Hematopoietic multipotent progenitor cell treated with erythropoietin and hydrocortisone succinate and interleukin-3 and kit ligand, for 4 days (in vitro differentiated cells): Measurements from ENCODE around the gene MESD.
A peak's percentile ranks its signal among the peaks of the same experiment; 100 is the strongest.

Experiments used
- DNase-seq: peaks from one replicate; pipeline ENCODE4 v3.0.0-alpha.2; 2015

Gene MESD

DNA sequence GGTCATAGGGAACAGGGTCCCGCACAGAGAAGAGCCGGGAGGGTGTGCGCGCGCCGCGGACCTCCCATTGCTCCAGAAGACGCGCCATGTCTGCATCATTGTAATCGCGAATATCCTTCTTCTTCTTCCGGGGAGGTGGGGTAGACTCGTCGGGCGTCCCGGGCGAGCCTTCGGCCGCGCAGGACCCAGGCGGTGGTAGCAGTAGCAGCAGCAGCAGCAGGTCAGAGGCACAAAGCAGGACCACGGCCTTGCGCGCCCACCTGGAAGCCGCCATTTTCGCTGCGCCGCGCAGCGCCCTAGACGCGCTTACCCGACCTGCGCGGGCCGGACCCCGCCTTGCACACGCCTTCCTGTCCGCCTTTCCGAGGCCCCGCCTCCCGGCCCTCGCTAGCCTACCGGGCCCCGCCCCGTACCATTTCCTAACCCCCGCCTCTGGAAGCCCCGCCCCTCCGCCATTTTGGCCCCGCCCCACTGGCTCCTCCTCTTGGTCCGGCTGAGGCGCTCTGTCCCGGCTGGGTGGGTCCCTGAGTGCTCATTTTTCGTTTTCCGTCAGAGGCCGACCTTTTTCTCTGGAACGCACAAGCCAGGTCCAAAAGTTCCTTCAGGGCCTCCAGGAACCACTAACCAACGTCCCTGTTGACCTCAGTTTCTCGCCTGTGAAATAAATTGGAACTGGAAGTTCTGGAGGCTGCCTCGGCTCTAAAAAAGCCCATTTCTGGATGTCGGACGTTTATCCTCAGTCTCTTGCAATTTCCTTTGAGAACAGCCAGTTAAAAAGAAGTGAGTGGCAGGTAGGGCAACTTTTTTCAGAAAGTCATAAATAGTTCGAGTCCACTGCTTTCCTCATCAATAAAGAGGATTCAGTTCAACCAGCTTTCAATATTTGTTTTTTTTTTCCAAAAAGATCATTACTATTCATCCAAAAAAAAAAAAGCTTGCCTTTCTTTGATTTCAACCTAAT, at the start of gene MESD:
Gene MESD, minus strand, starts transcription at position 302 of the 961 bp plus-strand sequence. Its CDS starts 28 bp downstream, at position 274.
- DNase-seq, result peak; percentile 99

DNA sequence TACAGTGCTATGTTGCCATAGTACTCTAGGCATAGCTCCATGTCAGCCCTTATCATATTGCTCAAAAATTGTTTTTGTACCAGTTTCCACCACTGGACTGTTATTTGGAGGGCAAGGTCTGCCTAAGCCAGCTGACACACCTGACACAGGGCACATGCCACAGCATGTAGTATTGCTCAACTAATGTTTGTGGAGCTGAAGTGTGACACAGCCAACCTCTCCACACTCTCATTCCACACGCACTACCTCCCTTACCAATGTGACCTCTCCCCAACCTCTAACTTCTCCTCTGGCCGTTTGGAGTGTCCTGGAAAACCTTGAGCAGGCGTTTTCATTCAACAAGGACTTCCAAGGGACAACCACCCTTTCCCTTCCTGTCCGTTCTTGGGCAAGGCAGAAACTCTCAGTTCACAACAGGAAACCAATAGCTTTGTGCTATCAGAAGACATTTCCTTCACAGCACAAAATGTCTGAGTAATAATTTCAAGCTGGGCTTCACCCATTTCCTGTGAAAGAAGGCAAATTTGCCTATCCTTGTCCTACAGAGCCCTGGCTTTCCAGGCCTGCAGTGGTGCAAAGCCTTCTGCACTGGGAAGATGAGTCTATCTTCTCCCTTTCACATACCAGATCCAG, 49.5 kb upstream of the MESD start:
- DNase-seq, result peak; percentile 63

DNA sequence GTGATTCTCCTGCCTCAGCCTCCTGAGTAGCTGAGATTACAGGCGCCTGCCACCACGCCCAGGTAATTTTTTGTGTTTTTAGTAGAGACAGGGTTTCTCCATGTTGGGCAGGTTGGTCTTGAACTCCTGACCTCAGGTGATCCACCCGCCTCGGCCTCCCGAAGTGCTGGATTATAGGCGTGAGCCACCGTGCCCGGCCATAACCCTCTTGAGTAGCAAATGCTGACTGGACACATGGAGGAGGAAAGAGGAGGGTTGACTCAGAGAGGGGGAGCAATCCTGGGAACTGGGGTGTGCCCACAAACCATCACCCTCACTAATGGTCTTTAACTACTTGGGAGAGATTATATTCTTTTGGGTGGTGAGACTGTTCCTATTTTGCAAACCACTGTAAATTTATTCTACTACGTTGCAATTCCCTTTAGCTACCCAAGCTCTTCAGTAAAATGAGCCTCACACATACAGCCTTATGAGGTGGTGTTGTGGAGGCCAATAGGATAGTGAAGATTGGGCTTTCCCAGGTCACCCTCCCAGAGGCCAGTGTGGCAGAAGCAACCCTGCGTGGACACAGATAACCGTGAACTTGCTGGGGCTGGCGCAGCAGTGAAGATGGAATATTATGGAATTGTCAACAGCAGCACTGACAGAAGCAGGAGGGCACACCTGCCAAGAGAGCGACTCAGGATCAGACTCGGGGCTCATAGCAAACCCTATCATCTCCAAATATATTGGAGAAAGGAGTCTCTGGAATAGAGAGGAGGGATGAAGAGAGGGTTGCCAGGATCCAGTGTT, 48.5 kb upstream of the MESD start:
- no peak for DNase-seq

DNA sequence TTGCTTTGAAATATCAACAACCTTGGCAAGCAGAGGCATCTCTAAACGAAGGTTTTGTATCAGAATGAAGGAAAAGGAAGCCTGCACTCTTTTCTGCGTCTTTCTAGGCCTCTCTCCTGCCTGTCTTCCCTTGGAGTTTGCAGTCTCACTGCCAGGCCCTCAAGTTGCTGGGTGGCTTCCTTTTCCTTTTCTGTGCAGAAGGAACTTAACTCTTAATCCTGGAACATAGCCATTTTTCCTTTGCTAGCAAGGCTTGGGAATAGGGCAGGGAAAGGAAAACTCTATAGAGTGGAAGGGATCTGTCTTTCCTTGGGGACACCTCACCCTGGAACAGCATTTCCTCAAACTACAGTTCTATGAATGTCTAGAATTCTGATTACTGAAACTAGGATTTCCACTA, 43.9 kb upstream of the MESD start:
- no peak for DNase-seq

DNA sequence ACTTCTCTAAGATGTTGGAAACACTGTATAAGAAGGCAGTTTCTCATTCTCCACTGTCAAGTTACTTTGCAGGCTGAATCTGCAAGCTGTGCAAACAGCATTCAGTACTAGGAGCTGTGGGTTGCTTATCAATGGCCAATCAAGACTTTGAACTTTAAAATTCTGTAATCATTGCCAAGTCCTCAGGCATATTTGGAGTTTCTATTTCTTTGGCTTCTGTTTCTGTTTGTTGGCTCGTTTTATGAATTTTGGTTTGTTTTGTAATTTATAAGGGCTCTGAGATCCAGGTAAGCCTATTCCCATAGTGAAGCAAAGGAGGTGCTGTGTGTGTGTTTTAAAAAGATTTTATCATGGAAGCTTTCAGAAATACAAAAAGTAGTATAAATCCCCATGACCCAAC, 43.2 kb upstream of the MESD start:
- DNase-seq, result no peak

DNA sequence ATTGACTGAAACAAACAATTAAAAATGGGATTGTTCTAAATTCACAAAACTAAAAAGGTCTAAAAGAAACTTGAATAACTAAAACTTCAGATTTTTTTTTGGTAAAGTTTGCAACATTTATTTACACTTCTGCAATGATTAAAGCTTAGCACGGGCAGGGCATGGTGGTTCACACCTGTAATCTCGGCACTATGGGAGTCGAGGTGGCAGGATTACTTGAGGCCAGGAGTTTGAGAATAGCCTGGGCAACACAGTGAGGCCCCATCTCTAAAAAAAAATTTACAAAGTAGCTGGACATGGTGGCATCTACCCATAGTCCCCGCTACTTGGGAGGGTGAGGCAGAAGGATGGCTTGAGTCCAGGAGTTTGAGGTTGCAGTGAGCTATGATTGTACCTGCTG, 42.7 kb upstream of the MESD start:
- DNase-seq, result no peak

DNA sequence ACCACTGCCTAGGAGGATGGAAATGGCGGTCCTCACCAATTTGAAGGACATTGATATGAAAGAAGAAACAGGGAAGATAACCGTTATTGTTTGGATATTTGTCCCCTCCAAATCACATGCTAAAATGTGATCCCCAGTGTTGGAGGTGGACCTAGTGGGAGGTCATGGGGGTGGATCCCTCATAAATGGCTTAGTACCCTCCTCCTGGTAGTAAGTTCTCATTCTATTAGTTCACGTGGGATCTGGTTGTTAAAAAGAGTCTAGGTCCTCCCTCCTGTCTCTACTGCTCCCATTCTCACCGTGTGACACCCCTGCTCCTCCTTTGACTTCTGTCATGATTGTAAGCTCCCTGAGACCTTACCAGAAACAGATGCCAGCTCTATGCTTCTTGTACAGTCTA, 41.6 kb upstream of the MESD start:
- no peak for DNase-seq

DNA sequence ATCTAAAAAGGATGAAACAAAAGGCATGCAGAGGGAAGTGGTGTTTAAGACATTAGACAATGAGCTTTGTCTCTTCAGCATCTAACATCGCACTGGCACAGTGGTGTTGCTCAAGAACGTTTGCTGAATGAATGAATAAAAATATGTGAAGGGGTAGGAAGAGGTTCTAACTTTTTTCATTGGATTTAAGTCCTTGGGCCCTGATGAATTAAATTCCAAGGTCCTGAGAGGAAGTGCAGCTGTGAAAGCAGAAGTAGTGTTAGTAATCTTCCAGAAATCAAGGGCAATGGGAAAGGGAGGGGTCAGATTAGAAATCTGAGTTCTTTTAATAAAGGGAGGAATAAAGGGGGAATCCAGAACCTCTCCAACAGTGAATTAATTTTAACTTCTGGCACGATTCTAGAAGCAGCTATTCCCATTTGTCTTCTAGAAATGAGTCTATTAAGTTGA, 40.7 kb upstream of the MESD start:
- DNase-seq, result no peak

DNA sequence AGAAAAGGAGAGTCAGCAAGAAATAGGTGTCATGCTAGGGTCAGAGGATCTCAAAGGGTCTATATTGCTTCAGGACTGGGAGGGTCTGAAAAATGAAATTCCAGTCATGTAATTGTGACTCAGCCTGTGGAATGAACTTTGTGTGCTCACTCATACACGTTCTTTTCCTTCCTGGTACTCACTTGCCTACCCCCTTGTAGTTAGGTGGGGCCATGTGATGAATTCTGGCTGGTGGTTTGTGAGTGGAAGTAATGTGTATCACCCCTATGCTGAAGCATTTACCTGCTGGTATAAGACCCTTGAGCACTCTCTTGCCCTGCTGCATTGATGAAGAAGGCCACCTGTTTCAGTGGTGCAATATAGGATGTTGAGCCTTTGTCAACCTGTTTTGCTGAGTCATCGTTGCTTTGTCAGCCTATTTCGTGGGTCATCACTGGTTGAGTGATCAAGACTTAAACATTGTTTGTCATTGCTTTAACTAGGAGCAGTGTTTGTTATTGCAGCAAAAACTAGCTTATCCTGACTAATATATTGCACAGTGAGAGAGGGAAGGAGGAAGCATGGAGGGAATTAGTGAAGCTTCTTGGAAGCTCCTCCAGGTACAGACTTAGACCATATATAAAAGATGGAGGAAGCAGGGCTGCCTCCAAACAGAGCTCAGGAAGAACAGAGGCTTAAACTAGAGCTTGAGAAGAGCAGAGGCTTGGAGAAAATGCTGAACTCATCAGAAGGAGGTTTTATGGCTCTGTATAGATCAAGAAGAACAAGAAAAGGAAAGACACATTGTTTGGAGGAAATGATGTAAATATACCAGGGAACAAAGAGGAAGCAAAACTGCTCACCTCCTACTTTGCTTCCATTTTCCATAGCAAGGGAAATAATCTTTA, 40.0 kb upstream of the MESD start:
- peak; percentile 31 for DNase-seq

DNA sequence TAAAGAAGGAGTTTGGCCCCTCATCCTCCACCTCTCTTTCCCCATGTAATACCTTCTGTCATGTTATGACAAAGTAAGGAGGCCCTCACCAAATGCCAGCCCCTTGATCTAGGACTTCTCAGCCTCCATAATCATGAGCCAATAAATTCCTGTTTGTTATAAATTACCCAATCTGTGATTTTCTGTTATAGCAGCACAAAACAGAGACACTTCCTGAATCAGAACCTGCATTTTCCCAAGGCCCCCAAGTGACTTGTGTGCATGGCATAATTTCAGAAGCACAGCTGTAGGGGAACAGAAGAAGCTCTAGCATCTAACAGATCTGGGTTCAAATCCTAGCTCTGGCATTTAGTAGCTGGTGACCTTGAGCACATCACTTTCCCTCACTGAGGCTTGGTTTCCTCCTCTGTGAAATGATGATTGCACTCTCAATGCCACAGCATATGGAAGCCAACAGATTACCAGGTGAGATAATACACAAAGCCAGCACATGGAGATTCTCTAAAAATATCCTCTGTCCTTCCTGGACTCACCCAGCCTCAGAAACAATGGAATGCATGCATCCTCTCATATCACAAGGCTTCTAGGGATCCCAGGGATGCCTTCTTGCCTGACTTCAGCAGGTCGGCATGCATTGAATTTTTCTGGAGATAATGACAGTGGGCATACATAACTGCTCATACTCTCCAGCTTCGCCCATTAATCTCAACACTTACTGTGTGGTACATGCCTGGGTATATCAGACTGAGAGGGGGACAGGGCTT, 37.4 kb upstream of the MESD start:
- DNase-seq, result no peak

DNA sequence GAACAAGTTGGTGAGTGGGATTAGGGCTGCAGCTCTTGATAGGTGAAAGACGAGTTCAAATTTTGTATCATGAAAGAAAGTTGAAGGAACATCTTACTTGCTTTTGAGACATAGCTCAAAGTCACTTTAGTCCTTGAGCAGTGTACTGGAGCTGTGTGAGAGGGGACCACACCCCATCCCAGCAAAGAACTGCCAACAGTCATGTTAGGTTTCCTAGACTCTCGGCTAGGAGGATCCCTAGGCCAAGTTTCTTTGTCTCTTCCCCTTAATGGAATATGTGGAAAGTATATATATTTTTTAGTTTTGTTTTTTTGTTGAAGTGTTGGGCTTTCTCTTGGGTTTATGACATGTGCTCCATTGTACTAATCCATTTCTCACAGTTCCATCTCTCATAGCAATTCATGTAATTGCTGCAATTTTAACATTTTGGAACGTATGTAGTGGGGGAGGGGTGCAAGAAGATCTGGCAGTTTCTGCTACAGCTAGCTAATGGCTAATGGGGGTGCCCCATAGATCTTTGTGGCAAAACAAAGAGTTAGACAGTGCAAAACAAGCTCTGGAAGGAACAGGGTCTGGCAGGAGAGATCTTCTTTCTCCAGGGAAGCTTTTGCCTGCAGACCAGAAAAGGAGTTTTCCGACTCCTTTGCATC, 36.2 kb upstream of the MESD start:
- no peak for DNase-seq

DNA sequence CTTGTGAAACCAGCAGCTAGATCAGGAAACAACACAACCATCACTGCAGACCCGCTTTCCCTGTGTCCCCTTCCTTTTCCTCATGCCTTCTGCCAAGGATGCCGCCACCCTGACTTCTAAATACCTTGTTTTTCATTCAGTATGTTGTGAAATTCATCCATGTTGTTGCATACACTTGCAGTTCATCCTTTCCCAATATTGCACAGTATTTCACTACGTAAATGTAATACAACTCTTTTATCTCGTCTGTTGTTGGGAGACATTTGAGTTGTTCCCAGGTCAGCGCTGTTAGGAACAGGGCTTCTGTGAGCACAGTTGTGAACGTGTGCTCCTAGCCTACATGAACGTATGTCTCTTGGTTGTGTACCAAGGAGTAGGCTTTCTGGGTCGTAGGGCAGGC, 35.3 kb upstream of the MESD start:
- DNase-seq, result no peak

DNA sequence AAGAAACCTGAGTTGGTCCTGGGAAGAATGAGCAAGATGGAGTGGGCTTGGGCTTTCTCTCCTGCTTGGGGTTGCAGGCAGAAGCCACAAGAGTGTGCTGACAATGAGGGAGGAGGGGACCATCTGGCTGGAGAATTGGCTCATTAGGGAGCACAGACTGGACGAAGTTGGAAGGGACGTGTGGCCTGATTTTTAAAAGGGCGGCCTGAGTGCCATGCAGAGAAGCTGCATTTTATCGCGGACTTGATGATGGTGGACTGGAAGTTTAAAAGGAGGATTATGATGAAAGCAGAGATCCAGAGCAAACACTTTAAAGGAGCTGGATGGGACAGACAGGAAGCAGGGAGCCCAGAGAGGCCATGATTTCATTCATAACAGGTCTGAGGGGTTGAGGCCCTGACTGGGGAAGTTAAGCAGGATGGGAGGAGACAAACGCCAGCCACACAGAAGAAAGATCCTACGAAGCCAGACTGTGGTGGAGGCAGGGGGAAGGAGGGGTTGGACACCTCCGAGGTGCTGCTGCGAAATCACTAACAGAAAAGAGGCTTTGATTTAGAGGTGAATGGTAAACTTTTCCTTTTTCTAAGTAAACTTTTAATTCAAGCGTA, 34.8 kb upstream of the MESD start:
- DNase-seq, result peak; percentile 41

DNA sequence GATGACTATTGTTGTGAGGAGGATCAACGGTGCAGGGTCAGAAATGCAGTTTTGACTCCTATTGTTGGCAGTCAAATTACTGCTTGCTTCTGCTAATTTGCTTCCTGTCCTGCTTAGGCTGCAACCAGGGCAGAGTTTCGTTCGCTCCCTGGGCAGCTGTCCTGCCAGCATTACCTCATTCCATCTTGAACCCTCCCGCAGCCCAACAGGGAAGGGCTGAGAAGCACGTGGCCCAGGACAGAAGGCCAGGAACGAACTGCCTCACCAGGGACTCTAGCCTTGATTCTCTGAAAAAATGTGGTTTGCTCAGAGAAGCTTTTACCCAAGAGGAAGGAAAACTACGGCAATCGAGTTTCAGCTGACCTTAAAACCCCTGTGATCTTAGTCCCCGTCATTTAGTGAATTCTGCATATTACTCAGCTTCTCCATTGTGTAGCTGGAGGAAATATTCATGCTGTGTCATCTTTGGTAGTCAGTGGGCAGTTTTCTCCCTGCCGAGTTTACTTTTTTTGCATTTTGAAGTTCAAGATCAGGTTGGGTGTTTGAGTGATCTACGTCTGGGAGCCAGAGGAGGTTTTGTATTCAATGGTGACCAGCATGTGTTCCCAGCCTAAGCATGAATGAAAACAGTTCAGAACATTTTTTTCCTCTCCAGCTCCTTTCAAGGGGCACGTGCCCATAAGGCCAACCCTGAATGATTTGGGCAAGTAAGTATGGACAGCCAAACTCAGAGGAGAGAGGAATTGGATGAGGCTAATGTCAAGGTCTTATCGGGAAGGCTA, 34.1 kb upstream of the MESD start:
- DNase-seq, result peak; percentile 59

DNA sequence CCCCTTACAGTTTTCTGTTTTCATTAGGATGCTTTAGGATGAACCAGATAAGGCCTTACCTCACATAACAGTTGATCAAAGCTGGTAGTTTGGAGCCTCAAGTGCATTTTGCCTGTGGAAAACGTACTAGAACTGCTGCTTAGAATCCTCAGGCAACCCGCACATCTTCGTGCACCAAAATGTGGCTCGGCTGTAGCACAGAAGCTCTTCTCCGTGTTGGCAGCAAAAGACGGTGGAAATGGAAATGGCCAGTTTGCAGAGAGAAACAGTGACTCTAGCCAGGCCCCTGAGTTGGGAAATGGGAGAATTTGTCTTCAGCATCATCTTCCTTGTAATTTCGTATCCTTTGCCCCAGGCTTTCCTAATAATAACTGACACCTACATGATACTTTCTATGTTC, 31.7 kb upstream of the MESD start:
- DNase-seq, result no peak

DNA sequence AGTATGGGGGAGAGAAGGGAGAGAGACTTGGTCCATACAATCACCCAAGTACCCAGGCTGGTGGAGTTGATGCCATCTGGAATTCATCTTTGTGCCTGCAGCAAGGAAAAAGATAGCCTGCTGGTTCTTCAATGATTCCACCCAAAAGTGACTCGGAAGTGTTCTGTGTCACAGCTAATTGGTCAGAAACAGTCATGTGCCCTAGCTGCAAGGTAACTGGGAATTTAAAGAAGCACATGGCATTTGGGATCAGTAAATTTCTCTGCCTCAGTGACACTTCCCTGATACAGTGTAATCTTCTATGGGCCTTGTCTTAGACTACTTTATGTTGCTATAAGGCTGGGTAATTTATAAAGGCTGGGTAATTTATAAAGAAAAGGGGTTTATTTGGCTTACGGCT, 28.6 kb upstream of the MESD start:
- DNase-seq, result no peak

DNA sequence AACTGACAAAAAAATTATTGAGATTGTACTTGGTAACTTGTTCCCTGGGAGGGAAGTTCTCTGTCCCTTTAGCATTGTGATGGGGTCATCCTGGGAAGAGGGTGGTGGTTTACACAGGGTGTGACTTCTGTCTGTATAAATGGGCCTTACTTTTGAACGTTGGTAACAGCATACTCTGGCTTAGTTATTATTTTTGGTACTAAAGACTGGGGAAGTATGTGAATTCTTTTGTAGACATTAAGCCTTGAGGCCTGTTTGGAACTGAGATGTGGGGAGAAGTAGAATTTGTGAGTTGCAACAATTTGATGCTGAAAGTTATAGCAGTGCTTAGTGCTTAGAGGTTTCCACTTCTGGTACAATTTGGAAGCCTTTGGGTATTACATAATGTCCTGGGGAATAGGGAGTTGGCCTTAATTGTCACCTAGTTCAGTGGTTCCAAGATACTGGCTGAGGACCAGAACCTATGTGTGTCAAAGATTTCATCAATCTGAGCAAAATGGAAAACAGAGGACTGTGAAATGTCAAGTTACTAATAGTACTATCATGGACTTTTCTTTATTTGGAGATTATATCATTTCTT, 27.0 kb upstream of the MESD start:
- DNase-seq, result no peak

DNA sequence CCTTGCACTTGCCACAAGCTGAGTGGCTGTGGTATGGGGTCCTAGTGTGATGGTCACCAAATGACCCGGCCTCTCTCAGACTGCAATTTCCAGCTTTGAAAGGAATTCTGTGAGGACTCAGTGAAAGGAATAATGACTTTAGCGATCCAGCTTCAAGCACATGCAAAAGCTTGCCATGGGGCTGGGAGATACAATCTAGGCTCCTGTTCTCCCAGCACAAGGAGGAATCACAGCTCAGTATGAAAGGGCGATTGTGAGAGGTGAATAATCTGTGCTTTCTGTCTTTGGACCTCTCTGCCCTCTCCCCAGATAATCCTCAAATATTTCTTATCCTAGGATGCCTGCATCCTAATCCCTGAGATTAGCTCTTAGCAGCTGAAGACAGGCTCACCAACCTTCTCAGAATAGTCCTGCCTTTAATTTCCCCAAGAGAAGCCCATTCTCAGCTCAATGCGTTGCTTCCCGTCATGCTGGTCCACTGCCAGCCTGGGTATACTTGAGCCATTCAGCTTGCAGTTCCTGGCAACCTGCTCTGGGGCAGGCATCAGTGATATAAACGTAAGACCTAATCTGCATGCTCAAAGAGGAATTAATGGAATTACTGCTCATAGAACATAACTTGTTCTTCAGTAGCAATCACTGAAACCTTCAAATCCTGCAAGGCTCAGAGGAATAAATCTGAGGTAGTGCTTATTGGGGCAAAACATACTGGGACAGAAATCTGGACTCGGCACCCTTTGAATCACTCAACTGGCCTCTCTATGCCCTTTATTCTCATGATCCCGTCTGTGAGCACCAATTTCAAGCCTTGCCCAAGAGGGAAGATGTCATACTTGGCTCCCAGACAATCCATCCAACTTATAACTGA, 26.2 kb upstream of the MESD start:
- DNase-seq, result no peak
